Spleen (tissue), 7 donors: Measurements from ENCODE around the gene TTC28.
"Not testable (repeated sequence)": the region's sequence is repeated elsewhere in the genome, so short reads cannot be mapped to it uniquely, and the experiment has no call there.

Experiments
- POLR2A ChIP-seq, 3 donors: fragments of 450-650 bp; IDR thresholded peaks; one replicate each; pipeline ENCODE4 v1.5.1; 2017; ENCODE audit warnings: antibody characterized with exemption in 3 of 3, mild to moderate bottlenecking in 1 of 3
- TF ChIP-seq, protein P1 (sequence below), 11 experiments: fragments of 200-600 bp in 7 of 11; fragments of 450-650 bp in 4 of 11; sonication (generic) in 4 of 11; IDR thresholded peaks in 8 of 11; conservative IDR thresholded peaks in 3 of 11; 1 replicate in 7 of 11; 2 replicates in 4 of 11; pipeline versions ENCODE4 v1.4.0 to v1.8.0; 2016 to 2021; ENCODE audit warnings: antibody characterized with exemption in 11 of 11, inconsistent platforms in 4 of 11, mild to moderate bottlenecking in 1 of 11
- donor health status: DM: no; HTN: no; CAD: no; lungs with moderate emphysema.
- donor health status: DM: no; HTN: no; CAD: no.
- donor health status: DM: no; HTN: no; CAD: no.

DNA sequence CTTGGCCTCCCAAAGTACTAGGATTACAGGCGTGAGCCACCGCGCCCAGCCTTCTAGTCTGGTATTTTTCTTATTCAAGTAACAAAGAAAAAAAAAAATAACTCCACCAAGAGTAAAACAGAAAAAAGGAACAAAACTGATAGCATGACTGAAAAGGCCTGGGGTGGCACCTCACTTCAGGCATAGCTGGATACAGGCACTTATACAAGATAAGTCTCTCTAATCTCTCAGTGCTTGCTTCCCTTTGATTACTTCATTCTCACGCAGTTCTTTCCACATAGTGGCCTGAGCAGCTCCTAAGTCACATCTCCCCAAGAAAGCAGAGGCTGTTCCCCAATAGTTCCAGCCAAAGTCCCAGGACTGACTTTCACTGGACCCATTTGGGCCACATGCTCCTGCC, 3.3 kb upstream of the TTC28 start:
- TF ChIP-seq, protein P1, sequence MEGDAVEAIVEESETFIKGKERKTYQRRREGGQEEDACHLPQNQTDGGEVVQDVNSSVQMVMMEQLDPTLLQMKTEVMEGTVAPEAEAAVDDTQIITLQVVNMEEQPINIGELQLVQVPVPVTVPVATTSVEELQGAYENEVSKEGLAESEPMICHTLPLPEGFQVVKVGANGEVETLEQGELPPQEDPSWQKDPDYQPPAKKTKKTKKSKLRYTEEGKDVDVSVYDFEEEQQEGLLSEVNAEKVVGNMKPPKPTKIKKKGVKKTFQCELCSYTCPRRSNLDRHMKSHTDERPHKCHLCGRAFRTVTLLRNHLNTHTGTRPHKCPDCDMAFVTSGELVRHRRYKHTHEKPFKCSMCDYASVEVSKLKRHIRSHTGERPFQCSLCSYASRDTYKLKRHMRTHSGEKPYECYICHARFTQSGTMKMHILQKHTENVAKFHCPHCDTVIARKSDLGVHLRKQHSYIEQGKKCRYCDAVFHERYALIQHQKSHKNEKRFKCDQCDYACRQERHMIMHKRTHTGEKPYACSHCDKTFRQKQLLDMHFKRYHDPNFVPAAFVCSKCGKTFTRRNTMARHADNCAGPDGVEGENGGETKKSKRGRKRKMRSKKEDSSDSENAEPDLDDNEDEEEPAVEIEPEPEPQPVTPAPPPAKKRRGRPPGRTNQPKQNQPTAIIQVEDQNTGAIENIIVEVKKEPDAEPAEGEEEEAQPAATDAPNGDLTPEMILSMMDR (IDR thresholded peaks at IDR 0.05 in 8 of 11, conservative IDR thresholded peaks at IDR 0.05 in 3 of 11): not testable (repeated sequence)
- TF ChIP-seq POLR2A (IDR thresholded peaks at IDR 0.05): not testable (repeated sequence)
